HG02885 (cell line): Measurements from ENCODE around the gene MBOAT2.
A peak's percentile ranks its signal among the peaks of the same experiment; 100 is the strongest.

Source experiments
- ATAC-seq: cut with Tn5 transposase; IDR thresholded peaks from one replicate; pipeline ENCODE4 v1.9.1; 2021; ENCODE audit warnings: mild to moderate bottlenecking; ENCODE audit not compliant: unreplicated experiment, poor library complexity

MBOAT2 gene

DNA sequence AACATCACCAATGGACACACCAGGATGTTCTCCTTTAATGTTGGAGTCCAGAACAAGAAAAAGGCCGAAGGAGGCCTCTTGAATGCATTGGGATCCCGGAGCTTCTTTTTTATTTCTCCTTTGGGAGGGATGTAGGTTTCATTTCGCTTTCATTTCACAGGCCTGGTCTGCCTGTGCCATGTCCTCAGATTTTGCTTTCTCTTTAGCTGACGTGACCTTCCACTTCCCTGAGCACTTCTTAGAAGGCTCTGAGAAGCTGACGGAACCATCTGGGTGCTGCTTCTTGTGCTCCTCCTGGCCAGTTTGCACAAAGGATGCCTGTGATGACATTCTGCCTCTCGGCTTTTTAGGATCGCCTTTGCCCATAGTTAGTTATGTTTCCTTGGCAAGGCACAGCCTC is 15.1 kb upstream of the MBOAT2 start:
- ATAC-seq: no peak

DNA sequence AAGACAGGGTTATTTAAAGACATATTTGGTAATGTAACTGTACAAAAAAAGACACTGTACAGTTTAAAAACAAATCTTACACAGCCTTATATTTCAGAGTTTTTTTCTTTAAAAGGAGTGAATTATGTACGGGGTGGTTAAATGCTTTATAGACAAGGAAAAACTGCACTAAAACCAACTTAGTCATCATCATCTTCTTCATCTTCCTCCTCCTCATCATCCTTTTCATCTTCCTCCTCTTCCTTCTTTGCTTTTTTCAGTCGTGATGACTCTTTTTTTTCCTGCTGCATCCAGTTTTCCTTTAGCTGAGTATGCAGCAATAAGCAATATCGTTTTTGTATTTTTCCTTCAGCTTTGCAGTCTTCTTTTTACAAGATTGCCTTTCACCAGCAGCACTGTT is 14.6 kb upstream of the MBOAT2 start:
- ATAC-seq: no peak

GRCh38 chr2:9017411-9017810 is 13.9 kb upstream of the MBOAT2 start:
- no peak for ATAC-seq

- no peak for ATAC-seq
Observed at GRCh38 chr2:9015998-9016397, 12.5 kb upstream of the MBOAT2 start.

DNA sequence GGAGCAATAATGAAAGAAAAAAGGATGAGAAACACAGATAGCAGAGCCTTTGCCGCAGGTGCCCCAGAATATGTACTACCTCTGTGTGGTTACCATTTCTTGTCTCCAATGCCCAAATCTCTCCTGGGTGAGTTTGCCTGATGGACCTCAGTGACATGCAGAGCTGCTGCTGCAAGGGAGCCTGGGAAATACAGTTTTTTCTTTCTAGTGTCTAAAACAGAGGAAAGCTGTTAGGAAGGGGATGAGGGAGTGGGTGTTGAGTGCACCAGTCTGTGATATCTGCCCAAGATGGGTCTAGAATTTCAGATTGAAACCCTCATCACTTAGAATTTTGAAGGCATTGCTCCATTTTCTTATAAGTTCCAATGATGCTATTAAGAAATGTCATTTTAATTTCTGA is 9.9 kb upstream of the MBOAT2 start:
- ATAC-seq: no peak

GRCh38 chr2:9010866-9011265 is 7.4 kb upstream of the MBOAT2 start:
- no peak for ATAC-seq

DNA sequence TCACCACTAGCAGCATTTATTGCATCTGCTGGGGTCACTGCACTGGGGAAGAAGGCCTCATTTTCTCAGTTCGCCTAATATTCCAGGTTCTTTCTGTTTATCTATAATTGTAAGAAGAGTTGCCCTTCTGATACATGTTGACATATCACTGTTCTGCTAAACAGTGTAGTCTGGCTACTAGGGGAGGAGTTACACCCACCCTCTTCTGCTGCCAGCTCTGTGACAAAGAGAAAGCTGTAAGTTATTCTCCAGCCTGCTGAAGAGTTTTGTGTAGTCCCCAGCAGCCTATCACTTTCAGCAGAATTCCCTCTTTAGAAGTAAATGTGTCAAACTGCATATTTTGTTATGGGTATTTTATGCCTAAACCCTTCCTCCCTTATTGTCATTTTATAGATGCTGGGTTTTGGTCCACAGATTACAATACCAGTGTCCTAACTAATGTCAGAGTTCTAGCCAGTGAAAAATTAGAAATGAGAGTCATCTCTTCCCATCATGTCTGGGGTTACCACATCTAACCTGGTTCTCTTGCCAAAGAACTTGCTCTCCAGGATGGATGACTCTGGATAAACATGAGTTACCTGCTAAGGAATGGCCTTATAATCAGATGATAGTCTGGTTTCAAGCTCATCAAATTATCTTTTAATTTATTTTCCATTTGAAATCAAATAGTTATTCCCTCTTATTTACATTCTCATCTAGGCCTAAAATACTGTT is 5.6 kb upstream of the MBOAT2 start:
- no peak for ATAC-seq

- ATAC-seq: no peak
Observed at GRCh38 chr2:9006368-9006767, 2.9 kb upstream of the MBOAT2 start.

GRCh38 chr2:9004338-9005204 is 1.1 kb upstream of the MBOAT2 start:
- peak; percentile 16 for ATAC-seq

GRCh38 chr2:9003366-9003615 is 193 bp downstream of the MBOAT2 start:
- ATAC-seq: no peak

- no peak for ATAC-seq
Observed at GRCh38 chr2:9002637-9003365, 683 bp downstream of the MBOAT2 start.

- ATAC-seq: no peak
Observed at GRCh38 chr2:9002313-9002636, 1.2 kb downstream of the MBOAT2 start.

GRCh38 chr2:9001778-9002177 is 1.7 kb downstream of the MBOAT2 start:
- no peak for ATAC-seq

- ATAC-seq: no peak
Observed at GRCh38 chr2:9001229-9001628, 2.3 kb downstream of the MBOAT2 start.

- ATAC-seq: no peak
Observed at GRCh38 chr2:9000442-9000841, 3.0 kb downstream of the MBOAT2 start.

DNA sequence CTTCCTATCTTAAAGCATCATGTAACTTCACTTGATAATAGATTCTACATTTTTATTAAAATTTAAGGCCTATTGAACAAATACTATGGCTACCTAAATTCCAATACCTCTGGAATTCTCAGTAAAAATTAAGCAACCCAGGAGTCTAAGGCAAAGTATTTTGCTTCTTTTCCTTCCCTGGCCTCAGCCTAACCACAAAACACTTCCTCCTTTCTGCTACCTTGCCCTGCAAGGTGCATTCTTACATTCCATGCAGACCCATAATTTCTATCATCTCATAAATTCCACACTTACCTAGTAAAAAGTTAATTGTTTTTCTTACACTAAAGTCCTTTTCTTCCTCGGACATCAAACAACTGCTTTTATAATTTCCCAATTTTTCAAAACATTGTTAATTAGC is 3.7 kb downstream of the MBOAT2 start:
- no peak for ATAC-seq

GRCh38 chr2:8999102-8999446 is 4.4 kb downstream of the MBOAT2 start:
- no peak for ATAC-seq

DNA sequence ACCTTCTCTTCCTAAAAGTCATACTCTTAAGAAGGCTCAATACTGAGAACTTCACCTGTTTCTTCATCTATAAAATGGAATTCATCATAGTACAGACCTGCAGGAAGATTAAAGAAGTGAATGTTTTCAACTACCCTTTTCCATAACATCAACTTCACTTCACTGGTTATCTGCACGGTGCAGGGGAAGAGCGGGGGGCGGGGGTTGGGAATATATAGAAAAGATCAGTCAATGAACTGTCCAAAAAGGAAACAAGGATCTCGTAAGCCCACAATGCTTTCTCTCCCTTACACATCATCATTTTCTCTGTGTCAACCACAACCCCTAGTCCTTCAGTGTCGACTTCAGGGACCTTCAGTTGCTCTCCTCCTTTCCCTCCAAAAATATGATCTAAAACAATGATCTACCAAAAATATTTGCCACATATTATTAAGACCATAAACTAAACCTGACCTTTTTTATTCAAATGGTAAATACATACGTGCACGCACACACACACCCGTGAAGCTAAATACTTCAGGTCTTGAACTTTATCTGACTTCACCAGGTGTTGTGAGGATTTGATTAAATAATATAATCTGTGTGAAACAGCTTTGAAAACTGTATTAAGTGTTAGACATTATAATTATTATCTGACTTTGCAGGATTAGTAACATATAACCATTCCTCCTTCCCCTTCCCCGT is 4.9 kb downstream of the MBOAT2 start:
- no peak for ATAC-seq

- no peak for ATAC-seq
Observed at GRCh38 chr2:8997631-8998030, 5.9 kb downstream of the MBOAT2 start.

- ATAC-seq: no peak
Observed at GRCh38 chr2:8997108-8997507, 6.4 kb downstream of the MBOAT2 start.

DNA sequence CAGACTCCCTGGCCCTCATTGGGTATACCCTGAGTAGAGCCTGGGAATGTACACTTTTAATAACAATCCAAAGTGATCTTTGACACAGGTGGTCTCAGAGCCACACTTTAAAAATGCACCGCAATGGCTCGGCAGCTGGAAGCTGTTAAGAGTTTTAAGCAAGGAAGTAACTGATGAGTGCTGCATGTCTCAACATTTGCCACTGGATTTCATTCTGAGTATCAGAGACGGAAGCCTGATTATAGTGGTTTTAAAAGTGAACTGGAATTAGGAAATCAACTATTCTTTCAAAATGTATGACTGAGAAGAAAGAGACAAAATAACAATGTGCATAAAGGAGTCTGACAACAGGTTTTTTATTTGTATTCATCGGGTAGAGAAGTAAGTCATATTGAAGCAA is 7.5 kb downstream of the MBOAT2 start:
- no peak for ATAC-seq
